Stimulated activated CD8-positive, alpha-beta memory T cell treated with anti-CD3 and anti-CD28 coated beads, Interleukin-7, amount 100 ng/mL, for 48 hours (primary cell): ENCODE results near the gene COQ7.

Source experiments
- DNase-seq, 2 donors: peaks; one replicate each; pipeline ENCODE4 v3.0.0-alpha.2; 2020; ENCODE audit warnings: low read depth in 1 of 2; ENCODE audit errors: extremely low read depth in 1 of 2

Gene COQ7

DNA sequence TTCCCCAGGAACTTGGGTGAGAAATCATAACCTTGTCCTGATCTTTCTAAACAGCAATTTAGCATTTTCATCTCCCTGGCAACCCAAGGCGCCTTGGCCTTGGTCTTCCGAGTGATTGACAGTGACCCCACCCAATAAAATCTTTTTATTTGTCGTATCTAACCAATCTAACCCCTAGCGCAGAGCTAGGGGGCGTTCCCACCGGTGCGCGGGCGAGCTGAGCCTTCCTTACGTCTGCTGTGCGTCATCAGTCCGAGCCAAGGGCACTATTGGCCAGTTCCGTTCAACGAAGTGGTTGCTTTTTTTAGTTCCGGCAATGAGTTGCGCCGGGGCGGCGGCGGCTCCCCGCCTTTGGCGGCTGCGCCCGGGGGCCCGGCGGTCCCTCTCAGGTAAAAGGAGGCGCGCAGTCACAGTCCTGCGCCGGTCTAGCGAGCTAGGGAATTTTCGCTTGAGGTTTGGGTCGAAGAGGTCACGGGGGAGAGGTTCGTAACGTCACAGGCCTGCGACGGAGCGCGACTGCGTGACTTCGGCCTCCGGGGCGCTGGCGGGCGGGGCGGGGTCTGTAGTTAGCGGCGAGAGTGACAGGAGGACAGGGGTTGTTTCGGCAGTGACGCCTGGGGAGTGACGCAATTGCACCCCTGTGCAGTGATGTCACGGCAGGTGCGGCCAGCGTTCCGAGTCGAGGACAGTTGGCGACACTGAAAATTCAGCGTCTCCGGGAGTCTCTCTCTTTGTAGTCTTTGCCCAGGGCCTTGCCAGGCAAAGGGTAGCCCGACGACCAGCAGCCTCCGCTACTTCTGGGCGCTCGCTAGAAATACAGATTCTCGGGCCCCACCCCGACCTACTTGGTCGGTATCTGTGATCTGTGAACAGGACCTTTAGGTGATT lies at the start of gene COQ7:
Gene COQ7 (plus strand): TSS at position 266 of the 888 bp plus-strand sequence. CDS start 51 bp downstream, at position 317.
- DNase-seq = peak; percentile 93 to 97

DNA sequence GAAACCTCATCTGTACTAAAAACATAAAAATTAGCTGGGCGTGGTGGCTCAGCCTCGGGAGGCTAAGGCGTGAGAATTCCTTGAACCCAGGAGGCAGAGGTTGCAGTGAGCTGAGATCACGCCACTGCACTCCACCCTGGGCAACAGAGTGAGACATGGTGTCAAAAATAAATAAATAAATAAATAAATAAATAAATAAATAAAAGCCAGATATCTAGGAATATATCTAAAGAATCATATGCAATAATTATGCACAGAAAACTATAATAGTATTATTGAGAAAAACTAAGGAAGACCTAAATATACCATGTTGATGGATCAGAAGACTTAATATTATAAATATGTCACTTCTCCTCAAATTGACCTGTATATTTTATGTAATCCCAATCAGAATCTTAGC lies 46.7 kb upstream of the COQ7 start:
- no peak for DNase-seq

GRCh38 chr16:19021747-19022146 lies 45.7 kb upstream of the COQ7 start:
- no peak for DNase-seq

DNA sequence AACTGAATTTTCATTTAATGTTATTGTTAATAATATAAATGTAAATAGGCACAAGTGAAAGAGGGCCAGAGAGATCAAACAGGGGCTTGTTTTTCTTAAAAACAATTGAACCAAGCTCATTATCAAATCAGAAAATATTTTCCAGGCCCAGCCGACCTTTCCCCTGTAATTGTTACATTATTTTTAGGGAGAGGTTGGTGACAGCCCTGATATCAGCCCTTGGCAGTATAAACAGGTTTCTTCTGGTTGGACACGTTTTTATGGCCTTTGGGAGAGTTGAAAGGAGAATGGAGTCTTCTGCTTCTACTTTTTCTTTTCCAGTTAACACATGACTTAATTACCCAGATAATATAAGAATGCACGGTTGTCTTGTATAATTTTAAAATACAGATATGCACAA lies 40.0 kb upstream of the COQ7 start:
- no peak for DNase-seq

- no peak for DNase-seq
Measured at GRCh38 chr16:19029980-19030379, 37.4 kb upstream of the COQ7 start.

DNA sequence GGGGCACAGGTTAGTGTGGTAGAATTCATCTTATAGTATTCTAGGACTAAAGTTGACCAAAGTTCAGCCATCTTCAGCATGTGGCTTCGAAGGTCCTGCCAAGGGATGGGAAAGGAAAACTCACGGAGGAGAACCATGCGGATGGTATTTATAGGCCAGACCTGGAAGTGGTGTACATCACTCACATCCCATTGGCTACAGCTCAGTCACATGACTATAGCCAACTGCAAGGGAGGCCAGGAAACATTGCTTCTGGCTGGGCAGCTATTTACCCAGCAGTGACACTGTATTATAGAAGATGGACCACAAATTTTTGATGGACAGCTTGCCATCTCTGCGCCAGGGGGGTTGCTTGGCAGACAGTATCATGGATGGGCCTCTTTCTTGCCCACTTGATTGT lies 35.7 kb upstream of the COQ7 start:
- no peak for DNase-seq

- DNase-seq = no peak
Measured at GRCh38 chr16:19033761-19034160, 33.7 kb upstream of the COQ7 start.

- DNase-seq = no peak
Measured at GRCh38 chr16:19040400-19040799, 27.0 kb upstream of the COQ7 start.

- no peak for DNase-seq
Measured at GRCh38 chr16:19044769-19045168, 22.6 kb upstream of the COQ7 start.

DNA sequence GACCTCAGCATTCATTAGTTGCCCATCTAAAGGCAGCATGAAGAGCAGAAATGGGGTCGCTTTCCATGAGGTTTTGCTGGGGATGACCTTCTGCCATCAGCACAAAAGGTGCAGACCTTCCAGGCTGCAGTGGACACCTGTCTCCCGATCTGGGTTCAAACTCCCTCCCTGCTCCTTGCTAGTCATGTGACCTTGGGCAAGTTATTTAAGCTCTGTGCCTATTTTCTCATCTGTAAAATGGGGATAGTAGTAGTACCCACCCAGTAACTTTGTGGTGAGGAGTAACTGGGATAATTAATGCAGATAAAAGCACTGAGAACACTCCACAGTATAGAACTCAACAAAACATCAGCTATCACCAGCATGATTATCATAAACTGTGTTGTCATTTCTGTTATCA lies 21.4 kb upstream of the COQ7 start:
- DNase-seq = no peak

DNA sequence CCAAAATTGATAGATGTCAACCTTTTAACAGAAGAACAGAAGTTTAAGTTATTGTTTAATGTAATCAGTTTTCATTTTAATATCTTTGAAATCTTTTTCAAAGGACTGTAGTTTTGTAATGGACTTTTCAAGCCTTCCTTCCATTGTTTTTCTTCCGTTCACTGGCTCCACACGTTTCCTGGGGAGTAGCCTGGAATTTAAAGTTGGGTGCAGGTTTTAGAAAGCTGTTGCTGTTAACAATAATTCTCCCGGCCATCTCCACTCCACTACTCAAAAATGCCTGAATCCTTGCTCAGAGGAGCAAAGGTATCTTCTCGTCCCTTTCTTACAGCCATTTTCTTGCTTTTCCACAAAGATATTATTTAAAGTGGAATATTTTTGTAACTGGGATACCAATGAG lies 4.7 kb upstream of the COQ7 start:
- no peak for DNase-seq

DNA sequence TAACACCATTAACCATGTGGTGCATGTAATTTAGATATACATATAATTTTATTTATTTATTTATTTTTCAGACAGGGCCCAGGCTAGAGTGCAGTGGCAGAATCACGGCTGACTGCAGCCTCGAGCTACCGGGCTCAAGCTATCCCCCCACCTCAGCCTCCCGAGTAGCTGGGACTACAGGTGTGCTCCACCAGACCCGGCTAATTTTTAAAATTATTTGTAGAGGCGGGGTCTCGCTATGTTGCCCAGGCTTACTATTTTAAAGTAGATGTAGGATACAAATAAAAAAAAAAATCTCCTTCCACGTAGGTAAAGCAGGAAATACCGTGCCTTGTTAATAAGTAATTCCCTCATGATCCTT lies 446 bp upstream of the COQ7 start:
- DNase-seq = no peak

- DNase-seq = no peak
Measured at GRCh38 chr16:19068237-19068815, 912 bp downstream of the COQ7 start.

DNA sequence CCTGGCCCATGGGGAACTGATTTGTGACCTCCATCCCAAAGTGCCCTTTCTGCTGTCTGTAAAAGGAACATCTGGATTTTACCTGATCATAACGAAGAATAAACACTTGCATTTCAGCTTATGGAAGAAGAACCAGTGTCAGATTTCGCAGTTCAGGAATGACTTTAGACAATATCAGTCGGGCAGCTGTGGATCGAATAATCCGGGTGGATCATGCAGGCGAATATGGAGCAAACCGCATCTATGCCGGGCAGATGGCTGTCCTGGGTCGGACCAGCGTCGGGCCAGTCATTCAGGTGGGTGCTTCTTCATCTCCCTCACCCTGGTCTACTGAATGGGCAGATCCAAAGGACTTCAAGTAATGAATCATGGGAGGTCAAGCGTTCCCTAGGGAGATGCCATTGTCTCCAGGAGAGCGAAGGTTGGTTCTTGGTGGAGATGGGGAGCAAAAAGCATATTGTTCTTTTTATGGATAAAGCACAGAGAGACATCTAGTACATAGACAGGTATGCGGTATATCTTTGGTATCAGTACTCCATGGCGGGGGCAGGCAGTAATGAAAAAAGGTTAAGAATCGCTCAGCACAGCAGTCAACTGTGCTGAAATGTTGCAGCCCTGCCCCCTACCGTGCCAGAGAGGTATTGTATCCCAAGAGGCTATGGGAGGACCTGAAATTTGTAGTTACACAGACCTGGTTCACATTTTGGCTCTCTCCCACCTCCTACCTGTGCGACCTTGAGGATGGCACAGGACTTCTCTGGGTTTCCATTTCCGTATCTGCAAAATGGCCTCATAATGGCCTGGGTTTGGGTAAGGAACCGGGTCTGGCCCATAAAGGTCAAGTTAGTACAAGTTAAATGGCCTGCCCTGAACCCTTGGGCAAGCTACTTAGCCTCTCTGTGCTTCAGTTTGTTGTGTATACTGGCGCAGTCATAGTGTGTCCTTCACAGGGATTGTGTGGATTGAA lies 4.7 kb downstream of the COQ7 start:
- peak; percentile 20 to 44 for DNase-seq

GRCh38 chr16:19073344-19073743 lies 5.9 kb downstream of the COQ7 start:
- DNase-seq = no peak

DNA sequence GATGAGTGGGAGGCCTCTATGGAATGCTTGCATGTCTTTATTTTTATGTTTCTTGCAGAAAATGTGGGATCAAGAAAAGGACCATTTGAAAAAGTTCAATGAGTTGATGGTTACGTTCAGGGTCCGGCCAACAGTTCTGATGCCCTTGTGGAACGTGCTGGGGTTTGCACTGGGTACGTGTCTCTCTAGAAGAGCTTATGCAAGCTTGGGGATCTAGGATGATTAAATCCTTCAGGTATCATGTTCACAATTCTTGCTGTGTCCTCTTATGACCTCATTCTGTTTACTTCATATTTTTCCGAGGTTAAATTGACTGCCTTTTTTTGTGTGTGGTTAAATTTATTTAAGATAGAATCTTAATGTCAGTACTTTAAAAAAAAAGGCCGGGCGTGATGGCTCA lies 6.4 kb downstream of the COQ7 start:
- DNase-seq = no peak

GRCh38 chr16:19075511-19075910 lies 8.1 kb downstream of the COQ7 start:
- DNase-seq = no peak

DNA sequence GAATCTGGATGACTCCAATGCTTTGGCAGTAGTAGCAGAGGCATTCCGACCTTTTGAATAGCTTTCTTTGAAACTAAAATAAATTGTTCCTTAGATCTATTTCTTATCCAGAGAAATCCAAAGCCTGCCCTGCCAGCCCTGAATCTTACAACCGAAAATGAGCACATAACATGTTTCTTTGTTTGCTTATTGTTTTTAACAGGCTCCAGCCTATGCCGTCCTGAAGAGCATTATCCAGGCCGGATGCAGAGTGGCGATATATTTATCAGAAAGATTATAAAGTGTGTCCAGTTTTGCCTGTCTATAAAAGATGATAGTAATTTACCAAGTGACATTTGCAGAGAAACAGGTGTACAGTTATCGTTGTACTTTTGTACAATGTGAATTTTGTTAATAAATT lies 10.5 kb downstream of the COQ7 start:
- no peak for DNase-seq

- DNase-seq = no peak
Measured at GRCh38 chr16:19083670-19084069, 16.3 kb downstream of the COQ7 start.

DNA sequence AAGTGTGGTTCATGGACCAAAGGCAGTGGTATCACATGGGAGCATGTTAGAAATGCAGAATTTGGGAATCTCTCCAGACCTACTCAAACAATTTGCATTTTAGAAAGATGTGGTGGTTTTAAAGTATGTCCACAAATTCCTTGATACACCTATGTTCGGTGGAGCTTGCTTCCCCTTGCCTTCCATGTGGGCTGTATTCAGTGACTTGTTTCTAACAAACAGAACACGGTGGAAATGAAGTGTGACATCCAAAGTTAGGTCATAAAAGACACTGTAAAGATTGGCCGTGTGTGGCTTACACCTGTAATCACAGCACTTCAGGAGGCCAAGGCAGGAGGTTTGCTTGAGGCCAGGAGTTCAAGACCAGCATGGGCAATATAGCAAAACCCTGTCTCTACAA lies 16.7 kb downstream of the COQ7 start:
- no peak for DNase-seq

DNA sequence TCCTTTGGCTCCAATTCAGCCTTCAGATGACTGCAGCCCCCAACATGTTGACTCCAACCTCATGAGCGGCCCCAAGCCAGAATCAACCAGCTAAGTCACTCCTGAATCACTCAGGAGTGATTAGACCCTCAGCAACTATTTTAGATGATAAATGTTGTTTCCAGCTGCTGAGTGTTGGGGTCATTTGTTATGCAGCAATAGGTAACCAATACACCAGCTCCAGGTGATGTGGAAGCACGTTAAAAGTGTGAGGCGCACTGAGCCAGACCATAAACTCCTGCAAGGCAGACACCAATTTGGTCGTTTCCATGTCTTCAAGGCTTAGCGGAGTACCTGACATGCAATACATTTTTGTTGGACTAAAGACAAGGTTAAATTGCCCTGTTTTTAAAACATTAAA lies 17.5 kb downstream of the COQ7 start:
- DNase-seq = no peak
